ENCODE measurements around the gene OBSCN.
"Not testable (repeated sequence)": the region's sequence is repeated elsewhere in the genome, so short reads cannot be mapped to it uniquely, and the experiment has no call there.

Gene OBSCN

GRCh38 chr1:228259368-228259894 is 51.6 kb downstream of the OBSCN start:
- no peak for DNase-seq (ENCODE audit: low read depth in 2 of 2)

- no peak for DNase-seq (ENCODE audit: low read depth in 2 of 2)
These were observed 52.1 kb downstream of the OBSCN start for GRCh38 chr1:228259951-228260350.

GRCh38 chr1:228261706-228262105 is 53.9 kb downstream of the OBSCN start:
- DNase-seq (ENCODE audit: low read depth in 2 of 2): no peak

GRCh38 chr1:228262475-228262874 is 54.6 kb downstream of the OBSCN start:
- DNase-seq (ENCODE audit: low read depth in 2 of 2): no peak

GRCh38 chr1:228263636-228264035 is 55.8 kb downstream of the OBSCN start:
- DNase-seq (ENCODE audit: low read depth in 2 of 2): no peak

GRCh38 chr1:228264090-228264829 is 56.4 kb downstream of the OBSCN start:
- no peak for DNase-seq (ENCODE audit: low read depth in 2 of 2)

- DNase-seq (ENCODE audit: low read depth in 2 of 2): no peak
These were observed 57.3 kb downstream of the OBSCN start for GRCh38 chr1:228265167-228265566.

GRCh38 chr1:228267962-228268880 is 60.4 kb downstream of the OBSCN start:
- no peak for DNase-seq (ENCODE audit: low read depth in 2 of 2)

GRCh38 chr1:228268881-228269265 is 61.0 kb downstream of the OBSCN start:
- DNase-seq (ENCODE audit: low read depth in 2 of 2): no peak

GRCh38 chr1:228269431-228269830 is 61.6 kb downstream of the OBSCN start:
- not testable (repeated sequence) for DNase-seq (ENCODE audit: low read depth in 2 of 2)

- no peak for DNase-seq (ENCODE audit: low read depth in 2 of 2)
These were observed 62.2 kb downstream of the OBSCN start for GRCh38 chr1:228270032-228270431.

- DNase-seq (ENCODE audit: low read depth in 2 of 2): no peak
These were observed 63.9 kb downstream of the OBSCN start for GRCh38 chr1:228271701-228272251.

- no peak for DNase-seq (ENCODE audit: low read depth in 2 of 2)
These were observed 64.5 kb downstream of the OBSCN start for GRCh38 chr1:228272331-228272791.

GRCh38 chr1:228272831-228273571 is 65.2 kb downstream of the OBSCN start:
- DNase-seq (ENCODE audit: low read depth in 2 of 2): no peak

- no peak for DNase-seq (ENCODE audit: low read depth in 2 of 2)
These were observed 66.0 kb downstream of the OBSCN start for GRCh38 chr1:228273720-228274451.

GRCh38 chr1:228274452-228275178 is 66.8 kb downstream of the OBSCN start:
- DNase-seq (ENCODE audit: low read depth in 2 of 2): no peak

GRCh38 chr1:228275179-228275429 is 67.3 kb downstream of the OBSCN start:
- DNase-seq (ENCODE audit: low read depth in 2 of 2): no peak

GRCh38 chr1:228275430-228276173 is 67.8 kb downstream of the OBSCN start:
- peak; percentile 75 to 92 for DNase-seq (ENCODE audit: low read depth in 2 of 2)

- no peak for DNase-seq (ENCODE audit: low read depth in 2 of 2)
These were observed 68.5 kb downstream of the OBSCN start for GRCh38 chr1:228276174-228276831.
